ENCODE results near the gene PRKCH. TPM values are rescaled to one million over a fixed set of nuclear protein-coding genes. Genes with fewer than 3 reads are reported as not detected.

The PRKCH gene
- total RNA-seq, 1 experiment from 2014 or later, result 2.7 TPM

DNA sequence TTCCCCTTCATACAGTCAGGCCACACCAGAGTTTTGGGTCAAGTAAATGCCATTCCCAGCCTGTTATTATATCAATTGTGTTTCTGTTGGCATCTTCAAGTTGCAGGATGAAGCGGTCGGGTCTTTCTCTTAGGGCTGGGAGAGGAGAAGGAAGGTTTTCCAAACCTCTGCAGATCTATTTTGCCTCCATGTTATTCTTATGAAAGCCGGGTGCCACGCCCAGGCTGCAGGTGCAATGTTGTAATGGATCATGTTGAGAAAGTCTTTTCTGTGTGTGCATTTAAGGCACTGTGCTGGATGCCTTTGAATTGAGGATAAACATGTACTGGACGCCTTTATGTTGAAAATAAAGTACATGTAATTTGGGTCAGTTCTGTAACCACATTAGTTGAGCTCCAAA, 209.5 kb downstream of the PRKCH start:
- intact Hi-C loops (cut with micrococcal nuclease; ENCODE audit: unreplicated experiment), result no loop called here
- in situ Hi-C loops (cut with HindIII; ENCODE audit: low pct_unique_long_range_greater_than_20kb, low sequenced_read_pairs), result no loop called here
- TF ChIP-seq POLR2AphosphoS5 (IDR thresholded peaks at IDR 0.05; ENCODE audit: low read depth, low read length) (no peak), SIN3A (IDR thresholded peaks at IDR 0.05; ENCODE audit: borderline replicate concordance, insufficient read depth, low read depth, low read length) (no peak), TCF7L2 (IDR thresholded peaks at IDR 0.05; ENCODE audit: low read depth, low read length) (no peak)
- TF ChIP-seq, protein P1, sequence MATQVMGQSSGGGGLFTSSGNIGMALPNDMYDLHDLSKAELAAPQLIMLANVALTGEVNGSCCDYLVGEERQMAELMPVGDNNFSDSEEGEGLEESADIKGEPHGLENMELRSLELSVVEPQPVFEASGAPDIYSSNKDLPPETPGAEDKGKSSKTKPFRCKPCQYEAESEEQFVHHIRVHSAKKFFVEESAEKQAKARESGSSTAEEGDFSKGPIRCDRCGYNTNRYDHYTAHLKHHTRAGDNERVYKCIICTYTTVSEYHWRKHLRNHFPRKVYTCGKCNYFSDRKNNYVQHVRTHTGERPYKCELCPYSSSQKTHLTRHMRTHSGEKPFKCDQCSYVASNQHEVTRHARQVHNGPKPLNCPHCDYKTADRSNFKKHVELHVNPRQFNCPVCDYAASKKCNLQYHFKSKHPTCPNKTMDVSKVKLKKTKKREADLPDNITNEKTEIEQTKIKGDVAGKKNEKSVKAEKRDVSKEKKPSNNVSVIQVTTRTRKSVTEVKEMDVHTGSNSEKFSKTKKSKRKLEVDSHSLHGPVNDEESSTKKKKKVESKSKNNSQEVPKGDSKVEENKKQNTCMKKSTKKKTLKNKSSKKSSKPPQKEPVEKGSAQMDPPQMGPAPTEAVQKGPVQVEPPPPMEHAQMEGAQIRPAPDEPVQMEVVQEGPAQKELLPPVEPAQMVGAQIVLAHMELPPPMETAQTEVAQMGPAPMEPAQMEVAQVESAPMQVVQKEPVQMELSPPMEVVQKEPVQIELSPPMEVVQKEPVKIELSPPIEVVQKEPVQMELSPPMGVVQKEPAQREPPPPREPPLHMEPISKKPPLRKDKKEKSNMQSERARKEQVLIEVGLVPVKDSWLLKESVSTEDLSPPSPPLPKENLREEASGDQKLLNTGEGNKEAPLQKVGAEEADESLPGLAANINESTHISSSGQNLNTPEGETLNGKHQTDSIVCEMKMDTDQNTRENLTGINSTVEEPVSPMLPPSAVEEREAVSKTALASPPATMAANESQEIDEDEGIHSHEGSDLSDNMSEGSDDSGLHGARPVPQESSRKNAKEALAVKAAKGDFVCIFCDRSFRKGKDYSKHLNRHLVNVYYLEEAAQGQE (IDR thresholded peaks at IDR 0.05; ENCODE audit: insufficient read depth in 1 of 2, low read depth in 2 of 2, low read length in 1 of 2), result no peak
- TF ChIP-seq, protein P2, sequence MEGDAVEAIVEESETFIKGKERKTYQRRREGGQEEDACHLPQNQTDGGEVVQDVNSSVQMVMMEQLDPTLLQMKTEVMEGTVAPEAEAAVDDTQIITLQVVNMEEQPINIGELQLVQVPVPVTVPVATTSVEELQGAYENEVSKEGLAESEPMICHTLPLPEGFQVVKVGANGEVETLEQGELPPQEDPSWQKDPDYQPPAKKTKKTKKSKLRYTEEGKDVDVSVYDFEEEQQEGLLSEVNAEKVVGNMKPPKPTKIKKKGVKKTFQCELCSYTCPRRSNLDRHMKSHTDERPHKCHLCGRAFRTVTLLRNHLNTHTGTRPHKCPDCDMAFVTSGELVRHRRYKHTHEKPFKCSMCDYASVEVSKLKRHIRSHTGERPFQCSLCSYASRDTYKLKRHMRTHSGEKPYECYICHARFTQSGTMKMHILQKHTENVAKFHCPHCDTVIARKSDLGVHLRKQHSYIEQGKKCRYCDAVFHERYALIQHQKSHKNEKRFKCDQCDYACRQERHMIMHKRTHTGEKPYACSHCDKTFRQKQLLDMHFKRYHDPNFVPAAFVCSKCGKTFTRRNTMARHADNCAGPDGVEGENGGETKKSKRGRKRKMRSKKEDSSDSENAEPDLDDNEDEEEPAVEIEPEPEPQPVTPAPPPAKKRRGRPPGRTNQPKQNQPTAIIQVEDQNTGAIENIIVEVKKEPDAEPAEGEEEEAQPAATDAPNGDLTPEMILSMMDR (IDR thresholded peaks at IDR 0.05), result no peak
- Histone ChIP-seq H3K36me3 (ENCODE audit: control insufficient read depth, insufficient read depth, low read length) (no peaks in the 10 kb centered on the region), H3K4me3 (ENCODE audit: low read depth in 2 of 2, low read length in 2 of 2) (no peak overlapping the region), H3K27ac (ENCODE audit: low read length) (no peak overlapping the region), H3K4me1 (ENCODE audit: control insufficient read depth, insufficient read depth, low read length) (no peaks in the 10 kb centered on the region), H3K27me3 (ENCODE audit: control insufficient read depth, insufficient read depth, low read length) (no peaks in the 10 kb centered on the region), H3K9me3 (ENCODE audit: control insufficient read depth, insufficient read depth, low read depth, low read length) (no peaks in the 10 kb centered on the region)
- ChIA-PET POLR2A (no interaction called here), CTCF (no interaction called here)
- no TSS peak for BruUV-seq (replicated peaks)
- DNase-seq (ENCODE audit: low read depth, low spot score) (no peak), ATAC-seq (no peak)

DNA sequence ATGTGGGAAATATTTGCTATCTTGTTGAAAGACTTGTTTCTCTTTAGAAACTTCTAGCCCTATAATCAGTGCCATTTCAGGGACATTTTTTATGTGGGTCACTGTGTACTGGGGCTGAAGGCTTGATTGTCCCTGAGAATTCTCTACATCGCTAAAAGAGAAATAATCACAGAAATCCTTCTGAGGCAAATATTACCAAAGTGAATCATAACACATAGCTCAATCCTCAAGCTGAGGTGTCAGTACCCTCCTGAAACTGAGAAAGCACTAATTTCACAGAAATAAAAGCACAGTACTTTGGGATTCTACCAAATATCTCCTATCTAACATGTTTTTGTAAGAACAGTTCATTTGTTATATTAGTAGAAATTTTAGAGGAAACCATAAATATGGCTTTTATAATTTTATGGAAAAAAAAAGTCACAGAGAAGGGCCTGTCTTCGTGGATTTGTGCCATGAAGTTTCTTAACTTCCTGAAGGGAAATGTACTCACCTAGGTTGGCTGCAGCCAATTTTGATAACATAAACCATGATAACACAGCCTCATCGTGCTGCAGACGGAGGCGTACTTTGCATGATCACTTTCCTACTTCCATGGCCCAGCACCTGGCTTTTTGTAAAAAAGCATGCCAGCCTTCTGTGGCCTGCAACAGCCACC, 210.2 kb downstream of the PRKCH start:
- in situ Hi-C loops (cut with HindIII; ENCODE audit: low pct_unique_long_range_greater_than_20kb, low sequenced_read_pairs), result no loop called here
- POLR2A ChIA-PET, result no interaction called here
- H3K27ac ChIP-seq (ENCODE audit: low read length), result no peak overlapping the region
- CTCF ChIA-PET, result no interaction called here
- ATAC-seq (no peak), DNase-seq (ENCODE audit: low read depth, low spot score) (no peak)
- no peaks in the 10 kb centered on the region for H3K27me3 ChIP-seq (ENCODE audit: control insufficient read depth, insufficient read depth, low read length)
- no peak for TF ChIP-seq POLR2AphosphoS5 (IDR thresholded peaks at IDR 0.05; ENCODE audit: low read depth, low read length)
- TF ChIP-seq, protein P2 (IDR thresholded peaks at IDR 0.05), result no peak
- TF ChIP-seq TCF7L2 (IDR thresholded peaks at IDR 0.05; ENCODE audit: low read depth, low read length), result no peak
- no peak for TF ChIP-seq SIN3A (IDR thresholded peaks at IDR 0.05; ENCODE audit: borderline replicate concordance, insufficient read depth, low read depth, low read length)
- TF ChIP-seq, protein P1 (IDR thresholded peaks at IDR 0.05; ENCODE audit: insufficient read depth in 1 of 2, low read depth in 2 of 2, low read length in 1 of 2), result no peak
- BruUV-seq (replicated peaks), result no TSS peak
- no peaks in the 10 kb centered on the region for H3K36me3 ChIP-seq (ENCODE audit: control insufficient read depth, insufficient read depth, low read length)
- H3K9me3 ChIP-seq (ENCODE audit: control insufficient read depth, insufficient read depth, low read depth, low read length), result no peaks in the 10 kb centered on the region
- H3K4me1 ChIP-seq (ENCODE audit: control insufficient read depth, insufficient read depth, low read length), result no peaks in the 10 kb centered on the region
- intact Hi-C loops (cut with micrococcal nuclease; ENCODE audit: unreplicated experiment), result no loop called here
- no peak overlapping the region for H3K4me3 ChIP-seq (ENCODE audit: low read depth in 2 of 2, low read length in 2 of 2)

Data from Panc1 (cell line).